ENCODE results near the gene IL1F10.

IL1F10 gene

GRCh38 chr2:113032737-113033136 is 35.0 kb upstream of the IL1F10 start:
- H3K4me3 ChIP-seq (ENCODE audit: low read depth, low read length) = no peak overlapping the region
- no peak for TF ChIP-seq CTCF (IDR thresholded peaks at IDR 0.05; ENCODE audit: borderline replicate concordance, insufficient read depth, low read depth, low read length)

GRCh38 chr2:113034016-113034415 is 33.8 kb upstream of the IL1F10 start:
- TF ChIP-seq CTCF (IDR thresholded peaks at IDR 0.05; ENCODE audit: borderline replicate concordance, insufficient read depth, low read depth, low read length) = no peak

GRCh38 chr2:113036763-113037162 is 31.0 kb upstream of the IL1F10 start:
- no peak overlapping the region for H3K4me3 ChIP-seq (ENCODE audit: low read depth, low read length)
- no peak for TF ChIP-seq CTCF (IDR thresholded peaks at IDR 0.05; ENCODE audit: borderline replicate concordance, insufficient read depth, low read depth, low read length)

More at GRCh38 chr2:113034016-113034415, 33.8 kb upstream of the IL1F10 start:
- no peak overlapping the region for H3K4me3 ChIP-seq (ENCODE audit: low read depth, low read length)

- no peak for TF ChIP-seq CTCF (IDR thresholded peaks at IDR 0.05; ENCODE audit: borderline replicate concordance, insufficient read depth, low read depth, low read length)
- H3K4me3 ChIP-seq (ENCODE audit: low read depth, low read length) = no peak overlapping the region
These were observed 29.5 kb upstream of the IL1F10 start for GRCh38 chr2:113038291-113038690.

- no peak for TF ChIP-seq CTCF (IDR thresholded peaks at IDR 0.05; ENCODE audit: borderline replicate concordance, insufficient read depth, low read depth, low read length)
- H3K4me3 ChIP-seq (ENCODE audit: low read depth, low read length) = no peak overlapping the region
These were observed 28.6 kb upstream of the IL1F10 start for GRCh38 chr2:113039158-113039557.

- TF ChIP-seq CTCF (IDR thresholded peaks at IDR 0.05; ENCODE audit: borderline replicate concordance, insufficient read depth, low read depth, low read length) = no peak
- H3K4me3 ChIP-seq (ENCODE audit: low read depth, low read length) = no peak overlapping the region
These were observed 28.1 kb upstream of the IL1F10 start for GRCh38 chr2:113039719-113040118.

- TF ChIP-seq CTCF (IDR thresholded peaks at IDR 0.05; ENCODE audit: borderline replicate concordance, insufficient read depth, low read depth, low read length) = peak; percentile 47; the same call in 1 of the 2 replicates
- H3K4me3 ChIP-seq (ENCODE audit: low read depth, low read length) = no peak overlapping the region
These were observed 25.9 kb upstream of the IL1F10 start for GRCh38 chr2:113041871-113042270.
